Right lobe of liver (tissue), 6 donors: ENCODE results near the gene GGCT. TPM values are rescaled to one million over a fixed set of nuclear protein-coding genes. Genes with fewer than 3 reads are reported as not detected.

ENCODE experiments used
- ATAC-seq, 4 donors: fragments of 200-7000 bp; cut with Tn5 transposase; one replicate each; pipeline ENCODE4 v1.9.1; 2020; ENCODE audit warnings: mild to moderate bottlenecking in 4 of 4, moderate library complexity in 4 of 4
- DNase-seq, 3 donors: peaks; one replicate each; pipeline ENCODE4 v3.0.0-alpha.2; 2020
- H3K27ac ChIP-seq, 3 donors: fragments of 200-600 bp; one replicate each; pipeline ENCODE4 v1.8.0; 2022
- H3K27me3 ChIP-seq, 2 donors: fragments of 200-600 bp; one replicate each; pipeline ENCODE4 v1.8.0; 2022
- H3K36me3 ChIP-seq, 4 donors: fragments of 200-600 bp; sonication (generic) in 1 of 4; one replicate each; pipeline versions ENCODE4 v1.5.1 to v1.8.0; 2017 to 2022; ENCODE audit warnings: control low read depth in 1 of 4
- H3K4me1 ChIP-seq, 4 donors: fragments of 200-600 bp; sonication (generic) in 1 of 4; one replicate each; pipeline versions ENCODE4 v1.5.1 to v1.8.0; 2017 to 2022; ENCODE audit warnings: control low read depth in 1 of 4
- H3K4me3 ChIP-seq, 3 donors: fragments of 200-600 bp; one replicate each; pipeline ENCODE4 v1.8.0; 2022
- H3K9me3 ChIP-seq, 4 donors: fragments of 200-600 bp; sonication (generic) in 1 of 4; one replicate each; pipeline versions ENCODE4 v1.5.1 to v1.8.0; 2017 to 2022; ENCODE audit warnings: control low read depth in 1 of 4
- POLR2A ChIP-seq: fragments of 450-650 bp; IDR thresholded peaks from one replicate; pipeline ENCODE4 v1.6.1; 2017; ENCODE audit warnings: antibody characterized with exemption, mild to moderate bottlenecking
- WGBS: methylation state at CpG from one replicate; pipeline ENCODE4 v1.1.6; 2018; ENCODE audit warnings: low coverage, low lambda C conversion rate; ENCODE audit not compliant: insufficient coverage; ENCODE audit errors: missing lambda C conversion rate; 5-methylcytosine and 5-hydroxymethylcytosine counted together
- intact Hi-C, 2 donors: fragments of 100-400 bp; cut with DNase I; formaldehyde crosslinking; loops; one replicate each; pipeline versions ENCODE4 v1.11.2 to v1.14.1; 2022
- total RNA-seq, 6 experiments: library from RNA; depleted of rRNA in 2 of 6; stranded (reverse); fragments of >200 nt in 2 of 6; fragmentation: NEBNext Ultra II Directional in 3 of 6; extraction: Animal tissue kit (Norgen Biotek cat#: 25700) in 3 of 6; gene quantifications; one replicate each; pipeline versions ENCODE4 v1.1.0 to v1.2.4, GENCODE V29; 2016 to 2023
- TF ChIP-seq, protein P1 (sequence below), 4 donors: fragments of 200-600 bp in 3 of 4; fragments of 450-650 bp in 1 of 4; IDR thresholded peaks; one replicate each; pipeline versions ENCODE4 v1.5.1 to v1.8.0; 2016 to 2022; ENCODE audit warnings: antibody characterized with exemption in 4 of 4, mild to moderate bottlenecking in 2 of 4
- donor health status: DM: no; HTN: yes; CAD: no.
- donor health status: DM: no; HTN: no; CAD: no.
- donor health status: DM: no; HTN: no; CAD: no.
- donor health status: DM: no; HTN: yes; CAD: no.
- donor health status: DM: no; HTN: yes; CAD: no.

The GGCT gene
- total RNA-seq, 6 experiments from 2014 or later: 13.2 to 23.8 (median 16.8) TPM

- no peaks in the 10 kb centered on the region for H3K36me3 ChIP-seq
- intact Hi-C loops: no loop called here
- DNase-seq (no peak), ATAC-seq (no peak)
- peaks cover 0 to 14% (median 0%) of the 10 kb centered on the region in 4 donors for H3K4me1 ChIP-seq
- H3K9me3 ChIP-seq: no peaks in the 10 kb centered on the region
- 78% methylated on average over 3 of the region's 4 CpGs for WGBS
- no peaks in the 10 kb centered on the region for H3K27me3 ChIP-seq
- no peak overlapping the region for H3K27ac ChIP-seq
- no peak for TF ChIP-seq POLR2A
- TF ChIP-seq, protein P1, sequence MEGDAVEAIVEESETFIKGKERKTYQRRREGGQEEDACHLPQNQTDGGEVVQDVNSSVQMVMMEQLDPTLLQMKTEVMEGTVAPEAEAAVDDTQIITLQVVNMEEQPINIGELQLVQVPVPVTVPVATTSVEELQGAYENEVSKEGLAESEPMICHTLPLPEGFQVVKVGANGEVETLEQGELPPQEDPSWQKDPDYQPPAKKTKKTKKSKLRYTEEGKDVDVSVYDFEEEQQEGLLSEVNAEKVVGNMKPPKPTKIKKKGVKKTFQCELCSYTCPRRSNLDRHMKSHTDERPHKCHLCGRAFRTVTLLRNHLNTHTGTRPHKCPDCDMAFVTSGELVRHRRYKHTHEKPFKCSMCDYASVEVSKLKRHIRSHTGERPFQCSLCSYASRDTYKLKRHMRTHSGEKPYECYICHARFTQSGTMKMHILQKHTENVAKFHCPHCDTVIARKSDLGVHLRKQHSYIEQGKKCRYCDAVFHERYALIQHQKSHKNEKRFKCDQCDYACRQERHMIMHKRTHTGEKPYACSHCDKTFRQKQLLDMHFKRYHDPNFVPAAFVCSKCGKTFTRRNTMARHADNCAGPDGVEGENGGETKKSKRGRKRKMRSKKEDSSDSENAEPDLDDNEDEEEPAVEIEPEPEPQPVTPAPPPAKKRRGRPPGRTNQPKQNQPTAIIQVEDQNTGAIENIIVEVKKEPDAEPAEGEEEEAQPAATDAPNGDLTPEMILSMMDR (IDR thresholded peaks at IDR 0.05): no peak
- no peak overlapping the region for H3K4me3 ChIP-seq
These were observed 44.4 kb downstream of the GGCT start for GRCh38 chr7:30460246-30460633.

GRCh38 chr7:30459591-30460245 is 44.9 kb downstream of the GGCT start:
- TF ChIP-seq, protein P1 (IDR thresholded peaks at IDR 0.05): no peak
- TF ChIP-seq POLR2A: no peak
- H3K36me3 ChIP-seq: no peaks in the 10 kb centered on the region
- 61% methylated on average over 9 of the region's 9 CpGs for WGBS
- no peak overlapping the region for H3K4me3 ChIP-seq
- no peaks in the 10 kb centered on the region for H3K27me3 ChIP-seq
- no peaks in the 10 kb centered on the region for H3K9me3 ChIP-seq
- no peak overlapping the region for H3K27ac ChIP-seq
- DNase-seq (no peak), ATAC-seq (peak in 1 of 4 donors; percentile 34)
- peaks cover 0 to 14% (median 0%) of the 10 kb centered on the region in 4 donors for H3K4me1 ChIP-seq
- intact Hi-C loops: no loop called here

GRCh38 chr7:30458311-30458710 is 46.3 kb downstream of the GGCT start:
- ATAC-seq (no peak), DNase-seq (no peak)
- TF ChIP-seq, protein P1 (IDR thresholded peaks at IDR 0.05): no peak
- TF ChIP-seq POLR2A: no peak
- H3K4me3 ChIP-seq: no peak overlapping the region
- no peaks in the 10 kb centered on the region for H3K36me3 ChIP-seq
- intact Hi-C loops: no loop called here
- 69% methylated on average over 1 of the region's 1 CpG for WGBS
- H3K27me3 ChIP-seq: no peaks in the 10 kb centered on the region
- H3K4me1 ChIP-seq: peaks cover 0 to 7% (median 0%) of the 10 kb centered on the region in 4 donors
- no peaks in the 10 kb centered on the region for H3K9me3 ChIP-seq
- no peak overlapping the region for H3K27ac ChIP-seq

DNA sequence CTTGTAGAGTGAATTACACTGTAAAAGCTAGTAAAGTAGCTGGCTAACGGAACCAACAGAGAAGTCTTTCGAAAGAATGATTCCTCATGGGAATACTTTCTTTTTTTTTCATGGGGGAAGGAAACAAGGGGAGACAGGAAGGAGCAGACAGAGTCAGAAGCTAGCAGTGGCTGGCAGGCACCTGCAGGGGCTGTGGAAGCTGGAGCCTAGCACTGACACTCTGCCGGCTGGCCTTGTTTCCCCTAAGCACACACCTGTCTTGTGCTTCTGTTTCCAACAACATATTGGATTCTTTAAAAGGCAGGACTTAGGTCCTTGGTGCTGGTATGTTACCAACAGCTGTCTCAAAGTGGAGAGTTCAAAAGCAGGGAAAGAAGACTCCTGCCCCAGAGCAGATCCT is 50.7 kb downstream of the GGCT start:
- H3K4me3 ChIP-seq: no peak overlapping the region
- TF ChIP-seq, protein P1 (IDR thresholded peaks at IDR 0.05): no peak
- no peak for TF ChIP-seq POLR2A
- WGBS: 67% methylated on average over 3 of the region's 3 CpGs
- peak in 1 of 4 donors; percentile 27 for ATAC-seq
- no peaks in the 10 kb centered on the region for H3K9me3 ChIP-seq
- no peak for DNase-seq
- no peaks in the 10 kb centered on the region for H3K27me3 ChIP-seq
- H3K4me1 ChIP-seq: no peaks in the 10 kb centered on the region
- no peak overlapping the region for H3K27ac ChIP-seq
- H3K36me3 ChIP-seq: no peaks in the 10 kb centered on the region
- intact Hi-C loops: no loop called here
